ENCODE measurements around the gene NEURL2. TPM values are rescaled to one million over a fixed set of nuclear protein-coding genes. Genes with fewer than 3 reads are reported as not detected.

NEURL2 gene
- total RNA-seq, 4 donors from 2014 or later = 0.29 to 11.5 (median 4.7) TPM

DNA sequence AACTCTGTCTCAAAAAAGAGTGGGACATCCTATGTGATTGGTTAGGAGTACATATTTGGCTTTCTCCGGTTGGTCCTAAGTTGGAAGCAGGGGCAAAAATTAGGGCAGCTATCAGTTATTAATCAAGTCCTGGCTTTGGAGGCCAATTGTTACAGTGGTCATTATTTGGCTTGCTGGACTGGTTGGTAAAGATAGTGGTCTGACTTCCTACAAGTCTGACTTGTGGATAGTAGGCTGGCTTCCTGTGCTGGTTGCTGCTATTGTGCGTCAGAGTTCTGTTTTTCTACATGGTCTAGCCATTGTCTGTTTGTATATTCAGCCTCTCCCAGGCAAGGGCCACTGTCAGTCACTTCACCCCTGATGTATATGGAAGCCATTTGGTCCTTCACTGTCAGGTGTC, 40.8 kb downstream of the NEURL2 start:
- peaks cover 0 to 7% of the 10 kb centered on the region in 2 donors for H3K4me1 ChIP-seq
- intact Hi-C loops (cut with DNase I; ENCODE audit: low total_unique reads) = no loop called here
- no peak overlapping the region for H3K27ac ChIP-seq
- no peak for DNase-seq
- H3K27me3 ChIP-seq = no peaks in the 10 kb centered on the region
- no peaks in the 10 kb centered on the region for H3K9me3 ChIP-seq
- no peaks in the 10 kb centered on the region for H3K36me3 ChIP-seq
- no peak for TF ChIP-seq POLR2A (IDR thresholded peaks at IDR 0.05)
- H3K4me3 ChIP-seq = no peak overlapping the region

DNA sequence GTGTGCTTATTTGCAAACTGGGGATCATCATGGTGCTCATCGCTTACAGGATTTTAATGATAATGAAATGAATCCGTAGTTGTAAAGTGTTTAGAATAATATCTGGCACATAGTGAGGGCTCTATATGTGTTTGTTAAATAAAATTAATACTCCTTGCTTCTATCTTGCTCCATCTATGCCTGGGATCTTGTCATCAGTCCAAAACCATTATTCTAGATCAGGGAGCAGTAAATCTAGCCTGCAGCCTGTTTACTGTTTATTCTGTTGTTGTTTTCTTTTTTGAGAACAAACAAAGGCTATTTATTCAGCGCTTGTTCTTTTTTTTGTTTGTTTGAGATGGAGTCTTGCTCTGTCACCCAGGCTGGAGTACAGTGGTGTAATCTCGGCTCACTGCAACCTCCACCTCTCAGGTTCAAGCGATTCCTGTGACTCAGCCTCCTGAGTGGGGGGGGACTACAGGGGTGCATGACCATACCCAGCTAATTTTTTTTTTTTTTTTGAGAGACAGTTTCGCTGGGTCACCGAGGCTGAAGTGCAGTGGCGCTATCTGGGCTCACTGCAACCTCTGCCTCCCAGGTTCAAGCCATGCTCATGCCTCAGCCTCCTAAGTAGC, 41.9 kb downstream of the NEURL2 start:
- no peaks in the 10 kb centered on the region for H3K36me3 ChIP-seq
- TF ChIP-seq, protein P1, sequence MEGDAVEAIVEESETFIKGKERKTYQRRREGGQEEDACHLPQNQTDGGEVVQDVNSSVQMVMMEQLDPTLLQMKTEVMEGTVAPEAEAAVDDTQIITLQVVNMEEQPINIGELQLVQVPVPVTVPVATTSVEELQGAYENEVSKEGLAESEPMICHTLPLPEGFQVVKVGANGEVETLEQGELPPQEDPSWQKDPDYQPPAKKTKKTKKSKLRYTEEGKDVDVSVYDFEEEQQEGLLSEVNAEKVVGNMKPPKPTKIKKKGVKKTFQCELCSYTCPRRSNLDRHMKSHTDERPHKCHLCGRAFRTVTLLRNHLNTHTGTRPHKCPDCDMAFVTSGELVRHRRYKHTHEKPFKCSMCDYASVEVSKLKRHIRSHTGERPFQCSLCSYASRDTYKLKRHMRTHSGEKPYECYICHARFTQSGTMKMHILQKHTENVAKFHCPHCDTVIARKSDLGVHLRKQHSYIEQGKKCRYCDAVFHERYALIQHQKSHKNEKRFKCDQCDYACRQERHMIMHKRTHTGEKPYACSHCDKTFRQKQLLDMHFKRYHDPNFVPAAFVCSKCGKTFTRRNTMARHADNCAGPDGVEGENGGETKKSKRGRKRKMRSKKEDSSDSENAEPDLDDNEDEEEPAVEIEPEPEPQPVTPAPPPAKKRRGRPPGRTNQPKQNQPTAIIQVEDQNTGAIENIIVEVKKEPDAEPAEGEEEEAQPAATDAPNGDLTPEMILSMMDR (IDR thresholded peaks at IDR 0.05) = no peak
- TF ChIP-seq POLR2A (IDR thresholded peaks at IDR 0.05) = no peak

DNA sequence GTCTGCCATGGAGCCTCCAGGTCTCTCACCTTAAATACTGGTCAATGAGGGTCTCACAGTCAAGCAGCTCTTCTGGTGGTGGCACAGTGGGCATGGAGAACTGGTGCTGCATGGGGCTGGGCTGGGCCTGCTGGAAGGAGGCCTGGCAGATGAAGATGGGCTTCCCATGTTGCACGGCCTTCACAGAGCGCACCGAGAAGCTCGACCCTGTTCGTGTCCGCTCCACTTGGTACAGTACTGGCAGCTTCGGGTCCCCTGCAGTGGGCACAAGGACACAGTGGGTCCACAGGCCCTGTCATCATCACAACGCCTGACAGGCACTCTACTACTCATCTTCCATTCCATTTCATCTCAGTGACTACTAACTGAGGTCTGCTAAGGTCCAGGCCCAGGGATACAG, 42.6 kb downstream of the NEURL2 start:
- no peaks in the 10 kb centered on the region for H3K27me3 ChIP-seq
- DNase-seq = no peak
- H3K36me3 ChIP-seq = no peaks in the 10 kb centered on the region
- TF ChIP-seq POLR2A (IDR thresholded peaks at IDR 0.05) = no peak
- TF ChIP-seq, protein P1 (IDR thresholded peaks at IDR 0.05) = no peak
- no peaks in the 10 kb centered on the region for H3K9me3 ChIP-seq
- peaks cover 0 to 3% of the 10 kb centered on the region in 2 donors for H3K4me1 ChIP-seq
- intact Hi-C loops (cut with DNase I; ENCODE audit: low total_unique reads) = no loop called here
- H3K27ac ChIP-seq = no peak overlapping the region
- no peak overlapping the region for H3K4me3 ChIP-seq

More for the DNA sequence above, 41.9 kb downstream of the NEURL2 start:
- H3K9me3 ChIP-seq = no peaks in the 10 kb centered on the region
- intact Hi-C loops (cut with DNase I; ENCODE audit: low total_unique reads) = no loop called here
- DNase-seq = no peak
- H3K4me3 ChIP-seq = no peak overlapping the region
- no peaks in the 10 kb centered on the region for H3K27me3 ChIP-seq
- no peaks in the 10 kb centered on the region for H3K4me1 ChIP-seq
- no peak overlapping the region for H3K27ac ChIP-seq

DNA sequence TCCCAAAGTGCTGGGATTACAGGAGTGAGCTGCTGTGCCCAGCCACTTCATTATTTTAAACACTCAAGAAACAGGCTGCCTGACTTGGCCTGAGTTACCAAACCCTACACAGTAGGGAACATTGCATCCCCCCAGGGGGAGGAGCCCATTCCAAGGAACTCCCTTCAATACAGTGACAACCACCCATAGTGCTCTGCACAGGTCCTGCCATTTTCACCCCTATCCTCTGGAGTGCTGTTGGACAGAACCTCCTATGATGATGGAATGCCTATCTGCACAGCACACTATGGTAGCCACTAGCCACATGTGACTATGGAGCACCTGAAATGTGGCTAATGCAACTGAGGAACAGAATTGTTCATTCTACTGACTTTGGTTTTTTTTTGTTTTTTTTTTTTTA, 45.6 kb downstream of the NEURL2 start:
- TF ChIP-seq, protein P1 (IDR thresholded peaks at IDR 0.05) = no peak
- no peak for DNase-seq
- Histone ChIP-seq H3K36me3 (no peaks in the 10 kb centered on the region), H3K4me1 (peaks cover 0 to 8% of the 10 kb centered on the region in 2 donors), H3K27me3 (no peaks in the 10 kb centered on the region), H3K4me3 (no peak overlapping the region), H3K9me3 (no peaks in the 10 kb centered on the region), H3K27ac (no peak overlapping the region)
- intact Hi-C loops (cut with DNase I; ENCODE audit: low total_unique reads) = no loop called here

DNA sequence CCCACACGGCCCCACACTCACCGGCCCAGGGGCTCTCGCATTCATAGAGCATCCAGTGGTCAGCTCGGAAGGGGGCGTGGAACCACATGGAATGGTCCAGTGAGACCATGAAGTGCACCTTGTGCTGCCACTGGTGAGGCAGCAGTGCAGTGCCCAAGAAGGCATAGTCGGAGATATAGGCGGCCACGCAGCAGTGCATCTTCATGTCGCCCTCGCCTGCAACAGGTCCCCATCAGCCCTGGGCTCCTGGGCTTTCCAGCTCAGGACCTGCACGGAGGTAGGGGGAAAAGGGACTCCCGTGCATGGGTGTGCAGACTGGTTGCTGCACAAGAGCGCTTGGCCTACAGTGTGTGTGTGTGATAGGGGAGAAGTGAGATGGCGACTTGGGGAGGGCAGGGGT, 47.5 kb downstream of the NEURL2 start:
- H3K9me3 ChIP-seq = no peaks in the 10 kb centered on the region
- TF ChIP-seq, protein P1 (IDR thresholded peaks at IDR 0.05) = no peak
- H3K4me3 ChIP-seq = no peak overlapping the region
- DNase-seq = no peak
- H3K27ac ChIP-seq = peak overlapping the region; percentile 58 to 69
- peaks cover 0 to 8% of the 10 kb centered on the region in 2 donors for H3K4me1 ChIP-seq
- H3K36me3 ChIP-seq = no peaks in the 10 kb centered on the region
- intact Hi-C loops (cut with DNase I; ENCODE audit: low total_unique reads) = no loop called here
- H3K27me3 ChIP-seq = no peaks in the 10 kb centered on the region

Data from uterus (tissue), 4 donors.